HepG2 (cell line): Measurements from ENCODE around the gene CEBPA. TPM values are rescaled to one million over a fixed set of nuclear protein-coding genes. Genes with fewer than 3 reads are reported as not detected.

Experiments
- ATAC-seq: fragments of 200-7000 bp; cut with Tn5 transposase; 3 replicates; pipeline ENCODE4 v1.9.1; 2020; ENCODE audit warnings: mild to moderate bottlenecking, moderate library complexity
- BruUV-seq: library from RNA; stranded (reverse); fragments of 400-500 nt; replicated peaks from 2 replicates; lab custom pipeline; 2021; lab: Mats Ljungman, UMichigan
- CTCF ChIA-PET: fragments of 300-600 bp; formaldehyde crosslinking; extraction: SDS; loops from one replicate; lab custom pipeline; 2021; ENCODE audit warnings: low total read pairs, inconsistent platforms, low intra/inter-chr PET ratio; lab: Yijun Ruan, JAX
- POLR2A ChIA-PET: fragments of 350-600 bp; sonication (Branson Sonifier 250); formaldehyde crosslinking; loops from one replicate; lab custom pipeline; 2020; ENCODE audit warnings: antibody characterized with exemption, inconsistent platforms; lab: Yijun Ruan, JAX
- DNase-seq: peaks from one replicate; pipeline ENCODE4 v3.0.0-alpha.2; 2015; ENCODE audit warnings: low spot score
- FAIRE-seq: peaks from 3 replicates; lab custom pipeline; 2011; peaks lifted over from hg19 to GRCh38; lab: Jason Lieb, UNC
- H2AFZ ChIP-seq: one replicate; pipeline ENCODE4 v1.6.1; 2011; ENCODE audit warnings: low read length, inconsistent platforms
- H3K27ac ChIP-seq: fragments of 300-600 bp; 3 replicates; pipeline ENCODE4 v1.8.0; 2011; ENCODE audit warnings: mixed run types, mild to moderate bottlenecking, mixed read lengths, low read length, inconsistent platforms; ENCODE audit not compliant: insufficient read depth; ENCODE audit errors: extremely low read length
- H3K27me3 ChIP-seq, 2 experiments: fragments of 200-600 bp in 1 of 2; 2 replicates in 1 of 2; 3 replicates in 1 of 2; pipeline versions ENCODE4 v1.6.0 to v1.8.0; 2011; ENCODE audit warnings: low read length in 2 of 2, mild to moderate bottlenecking in 2 of 2, moderate library complexity in 2 of 2, inconsistent platforms in 1 of 2; ENCODE audit not compliant: insufficient read depth in 2 of 2, control insufficient read depth in 1 of 2
- H3K36me3 ChIP-seq, 2 experiments: fragments of 200-600 bp in 1 of 2; replicated peaks in 1 of 2; 2 replicates in 1 of 2; 3 replicates in 1 of 2; pipeline versions ENCODE4 v1.5.1 to v1.8.0; 2011; ENCODE audit warnings: low read length in 2 of 2, inconsistent platforms in 1 of 2; ENCODE audit not compliant: insufficient read depth in 2 of 2, control insufficient read depth in 1 of 2
- H3K4me1 ChIP-seq: 2 replicates; pipeline ENCODE4 v1.5.1; 2012; ENCODE audit warnings: low read length, inconsistent platforms; ENCODE audit not compliant: insufficient read depth
- H3K4me2 ChIP-seq: 2 replicates; pipeline ENCODE4 v1.6.0; 2011; ENCODE audit warnings: low read depth, low read length, inconsistent platforms
- H3K4me3 ChIP-seq, 3 experiments: fragments of 200-600 bp in 1 of 3; sonication (generic), shearing (Covaris generic) in 1 of 3; replicated peaks in 1 of 3; 2 replicates each; pipeline ENCODE4 v1.5.1; 2011 to 2016; ENCODE audit warnings: low read length in 3 of 3, inconsistent platforms in 2 of 3, low read depth in 2 of 3, mild to moderate bottlenecking in 2 of 3, control low read depth in 1 of 3, mixed read lengths in 1 of 3; ENCODE audit not compliant: insufficient read depth in 1 of 3
- H3K79me2 ChIP-seq: one replicate; pipeline ENCODE4 v1.6.1; 2011; ENCODE audit warnings: low read length, inconsistent platforms; ENCODE audit not compliant: insufficient read depth
- H3K9ac ChIP-seq: 2 replicates; pipeline ENCODE4 v1.6.0; 2011; ENCODE audit warnings: mild to moderate bottlenecking, low read depth, low read length, inconsistent platforms; ENCODE audit not compliant: insufficient read depth
- H3K9me3 ChIP-seq: 2 replicates; pipeline ENCODE4 v1.5.1; 2012; ENCODE audit warnings: mild to moderate bottlenecking, low read length
- H4K20me1 ChIP-seq: 2 replicates; pipeline ENCODE4 v1.6.0; 2011; ENCODE audit warnings: inconsistent platforms, mild to moderate bottlenecking, low read length, moderate library complexity; ENCODE audit not compliant: insufficient read depth
- ATAD3A ChIP-seq: sonication (generic); formaldehyde crosslinking; IDR thresholded peaks from 2 replicates; pipeline ENCODE4 v1.4.0; 2020; ENCODE audit warnings: missing genetic modification reagents
- FOXM1 ChIP-seq: sonication (generic); formaldehyde crosslinking; IDR thresholded peaks from 2 replicates; pipeline ENCODE4 v1.5.0; 2020; ENCODE audit warnings: missing genetic modification reagents
- FOXO4 ChIP-seq: sonication (generic); formaldehyde crosslinking; conservative IDR thresholded peaks from 2 replicates; pipeline ENCODE4 v1.8.1; 2023; ENCODE audit warnings: missing genetic modification reagents
- HBP1 ChIP-seq: IDR thresholded peaks from 2 replicates; pipeline ENCODE4 v1.6.1; 2016; ENCODE audit warnings: low read depth, control low read depth
- HOXA3 ChIP-seq: sonication (generic); formaldehyde crosslinking; IDR thresholded peaks from 2 replicates; pipeline ENCODE4 v1.5.0; 2020; ENCODE audit warnings: missing genetic modification reagents
- JARID2 ChIP-seq: sonication (generic); formaldehyde crosslinking; IDR thresholded peaks from 2 replicates; pipeline ENCODE4 v1.8.1; 2023; ENCODE audit warnings: missing genetic modification reagents, inconsistent platforms; ENCODE audit not compliant: insufficient replicate concordance
- KLF13 ChIP-seq: sonication (generic); formaldehyde crosslinking; IDR thresholded peaks from 2 replicates; pipeline ENCODE4 v1.4.0; 2020; ENCODE audit warnings: mild to moderate bottlenecking, missing genetic modification reagents
- NR2F1 ChIP-seq, 2 experiments: fragments of 450-650 bp in 1 of 2; formaldehyde crosslinking in 1 of 2; IDR thresholded peaks; 2 replicates each; pipeline versions ENCODE4 v1.5.0 to v1.6.1; 2016 to 2020; ENCODE audit warnings: mild to moderate bottlenecking in 1 of 2, missing compliant biosample characterization in 1 of 2, missing genetic modification reagents in 1 of 2, moderate library complexity in 1 of 2
- PRMT3 ChIP-seq: sonication (generic); formaldehyde crosslinking; IDR thresholded peaks from 2 replicates; pipeline ENCODE4 v1.8.1; 2022; ENCODE audit warnings: low read depth, mild to moderate bottlenecking, moderate library complexity, missing genetic modification reagents, borderline replicate concordance
- SNAPC5 ChIP-seq: sonication (generic); formaldehyde crosslinking; IDR thresholded peaks from 2 replicates; pipeline ENCODE4 v1.8.1; 2023; ENCODE audit warnings: mild to moderate bottlenecking, missing genetic modification reagents, borderline replicate concordance
- YEATS2 ChIP-seq: sonication (generic); formaldehyde crosslinking; IDR thresholded peaks from 2 replicates; pipeline ENCODE4 v1.4.0; 2020; ENCODE audit warnings: missing genetic modification reagents, borderline replicate concordance
- ZBTB20 ChIP-seq: sonication (generic); formaldehyde crosslinking; IDR thresholded peaks from 2 replicates; pipeline ENCODE4 v1.8.1; 2023; ENCODE audit warnings: missing genetic modification reagents, low read depth, mild to moderate bottlenecking, borderline replicate concordance
- ZBTB46 ChIP-seq: sonication (generic); formaldehyde crosslinking; IDR thresholded peaks from 2 replicates; pipeline ENCODE4 v1.4.0; 2020; ENCODE audit warnings: mild to moderate bottlenecking, missing genetic modification reagents, borderline replicate concordance
- ZNF441 ChIP-seq: sonication (generic); formaldehyde crosslinking; IDR thresholded peaks from 2 replicates; pipeline ENCODE4 v1.7.0; 2021; ENCODE audit warnings: missing genetic modification reagents, borderline replicate concordance
- ZNF7 ChIP-seq: IDR thresholded peaks from 2 replicates; pipeline ENCODE4 v1.6.1; 2016; ENCODE audit warnings: missing biosample characterization, missing genetic modification reagents
- ZNF780A ChIP-seq: sonication (generic); formaldehyde crosslinking; IDR thresholded peaks from 2 replicates; pipeline ENCODE4 v1.8.0; 2022; ENCODE audit warnings: mild to moderate bottlenecking, missing genetic modification reagents, moderate library complexity
- WGBS: methylation state at CpG from one replicate; pipeline ENCODE4 v1.1.6; 2017; ENCODE audit warnings: low lambda C conversion rate; 5-methylcytosine and 5-hydroxymethylcytosine counted together
- in situ Hi-C: cut with HindIII; loops from 2 replicates; pipeline ENCODE4 v1.10.0; 2017; ENCODE audit warnings: low pct_unique_long_range_greater_than_20kb; ENCODE audit not compliant: extremely low pct_ligation_motif_present
- intact Hi-C: fragments of 100-400 bp; cut with micrococcal nuclease; formaldehyde crosslinking; loops from one replicate; pipeline ENCODE4 v1.10.0; 2022; ENCODE audit not compliant: unreplicated experiment
- polyA plus RNA-seq, 8 experiments: library from polyadenylated mRNA; depleted of rRNA in 3 of 8; stranded (reverse) in 7 of 8; unstranded in 1 of 8; fragments of >200 nt; fragmentation: Illumina TruSeq in 4 of 8; extraction: Trizol in 4 of 8; gene quantifications; 2 replicates each; pipeline versions ENCODE4 v1.2.1 to v1.2.3, GENCODE V29; 2011 to 2016; ENCODE audit warnings: low read depth in 4 of 8, missing spikeins in 1 of 8, mixed read lengths in 1 of 8; ENCODE audit not compliant: insufficient read depth in 1 of 8
- total RNA-seq, 5 experiments: library from RNA; depleted of rRNA; stranded (reverse); fragments of >200 nt; fragmentation: Illumina TruSeq; extraction: Trizol; gene quantifications; 2 replicates each; pipeline ENCODE4 v1.2.3, GENCODE V29; 2016; ENCODE audit warnings: low read depth in 1 of 5

Gene CEBPA
- total and polyA plus RNA-seq, 2 of the 13 experiments (the other 11 are each of a cell fraction or from before 2014, with no cell fraction given): 24.8 to 103 TPM

- no peaks in the 10 kb centered on the region for H4K20me1 ChIP-seq
- peak overlapping the region; percentile 72 for H3K9ac ChIP-seq
- no peaks in the 10 kb centered on the region for H3K9me3 ChIP-seq
- peak; percentile 81 for FAIRE-seq
- CTCF ChIA-PET: no interaction called here
- WGBS: 2% methylated on average over 7 of the region's 9 CpGs
- H3K27ac ChIP-seq: peak overlapping the region; percentile 94
- DNase-seq: peak; percentile 61
- no peak overlapping the region for H2AFZ ChIP-seq
- ATAC-seq: peak; percentile 43
- POLR2A ChIA-PET: interaction anchor here (1.0 to 9.0 kb wide), 14 partner anchors 8 to 125 kb away, joined by 3 to 380 read pairs (median 4); partner anchors contain the start of gene CEBPA
- H3K36me3 ChIP-seq: no peaks in the 10 kb centered on the region
- BruUV-seq: TSS peak; percentile 68
- no peaks in the 10 kb centered on the region for H3K79me2 ChIP-seq
- intact Hi-C loops (loop anchor here (1.0 to 2.0 kb wide), 2 partner anchors 14 to 30 kb away; no protein-coding TSS in a partner anchor), in situ Hi-C loops (no loop called here)
- no peaks in the 10 kb centered on the region for H3K27me3 ChIP-seq
- peaks cover 83% of the 10 kb centered on the region for H3K4me1 ChIP-seq
- H3K4me3 ChIP-seq: peak overlapping the region in 1 of 3 experiments; percentile 54; a peak in 2 of 6 replicates
- H3K4me2 ChIP-seq: peak overlapping the region; percentile 67
- TF ChIP-seq JARID2 (no peak), ZNF441 (CRISPR knock-in tag) (no peak), NR2F1 (CRISPR knock-in tag; IDR thresholded peaks at IDR 0.05) (peak in 1 of 2 experiments; percentile 65; a peak in 1 of 4 replicates), ATAD3A (CRISPR knock-in tag) (no peak), ZNF780A (CRISPR knock-in tag) (no peak), HBP1 (CRISPR knock-in tag) (no peak), YEATS2 (no peak), ZNF7 (CRISPR knock-in tag) (no peak), KLF13 (CRISPR knock-in tag) (no peak), PRMT3 (CRISPR knock-in tag) (no peak), ZBTB20 (CRISPR knock-in tag) (no peak), FOXO4 (CRISPR knock-in tag) (no peak), HOXA3 (CRISPR knock-in tag) (peak; percentile 40; the same call in 1 of the 2 replicates), FOXM1 (CRISPR knock-in tag) (no peak), SNAPC5 (CRISPR knock-in tag) (no peak), ZBTB46 (peak; percentile 98)
Measured at GRCh38 chr19:33278403-33279269, 23.7 kb downstream of the CEBPA start.
